NOMO-1 treated with DMSO at 0.1 percent for 48 hours (cell line): ENCODE measurements around the gene DUSP16.
"Not testable (repeated sequence)": the region's sequence is repeated elsewhere in the genome, so short reads cannot be mapped to it uniquely, and the experiment has no call there.

Experiments
- DNase-seq: peaks from one replicate; lab custom pipeline; 2025; ENCODE audit not compliant: unreplicated experiment; lab: John Stamatoyannopoulos, UW

DUSP16 gene

GRCh38 chr12:12583510-12584178 is 21.0 kb upstream of the DUSP16 start:
- no peak for DNase-seq

- no peak for DNase-seq
These were observed 20.2 kb upstream of the DUSP16 start for GRCh38 chr12:12582895-12583303.

- DNase-seq: no peak
These were observed 19.7 kb upstream of the DUSP16 start for GRCh38 chr12:12582193-12582881.

- not testable (repeated sequence) for DNase-seq
These were observed 18.1 kb upstream of the DUSP16 start for GRCh38 chr12:12580716-12581115.

GRCh38 chr12:12577786-12578185 is 15.1 kb upstream of the DUSP16 start:
- no peak for DNase-seq

GRCh38 chr12:12572659-12573058 is 10.0 kb upstream of the DUSP16 start:
- DNase-seq: no peak

- DNase-seq: not testable (repeated sequence)
These were observed 3.3 kb upstream of the DUSP16 start for GRCh38 chr12:12565971-12566370.

- no peak for DNase-seq
These were observed 2.2 kb upstream of the DUSP16 start for GRCh38 chr12:12564911-12565310.

- DNase-seq: no peak
These were observed 746 bp upstream of the DUSP16 start for GRCh38 chr12:12563290-12563928.

- no peak for DNase-seq
These were observed 613 bp downstream of the DUSP16 start for GRCh38 chr12:12562016-12562483.

GRCh38 chr12:12561371-12562015 is 1.2 kb downstream of the DUSP16 start:
- DNase-seq: no peak

- peak; percentile 79 for DNase-seq
These were observed 1.9 kb downstream of the DUSP16 start for GRCh38 chr12:12560587-12561370.

- DNase-seq: no peak
These were observed 2.9 kb downstream of the DUSP16 start for GRCh38 chr12:12559719-12560296.

- no peak for DNase-seq
These were observed 4.4 kb downstream of the DUSP16 start for GRCh38 chr12:12558291-12558690.

- no peak for DNase-seq
These were observed 4.9 kb downstream of the DUSP16 start for GRCh38 chr12:12557733-12558132.

GRCh38 chr12:12555656-12556055 is 7.0 kb downstream of the DUSP16 start:
- no peak for DNase-seq

GRCh38 chr12:12553208-12553785 is 9.4 kb downstream of the DUSP16 start:
- DNase-seq: no peak

- DNase-seq: no peak
These were observed 11.5 kb downstream of the DUSP16 start for GRCh38 chr12:12551115-12551514.

GRCh38 chr12:12550277-12550676 is 12.4 kb downstream of the DUSP16 start:
- no peak for DNase-seq

- DNase-seq: no peak
These were observed 13.2 kb downstream of the DUSP16 start for GRCh38 chr12:12549426-12549825.
